Endothelial cell of umbilical vein (primary cell): ENCODE results near the gene PRKG1. TPM values are rescaled to one million over a fixed set of nuclear protein-coding genes. Genes with fewer than 3 reads are reported as not detected.

ENCODE experiments used
- BruUV-seq: library from RNA; stranded (reverse); fragments of 400-500 nt; replicated peaks from 2 replicates; lab custom pipeline; 2021; lab: Mats Ljungman, UMichigan
- CTCF ChIA-PET: fragments of 300-600, 350-600 bp; sonication (Branson Sonifier 250); formaldehyde crosslinking; loops from one replicate; lab custom pipeline; 2021; ENCODE audit warnings: antibody characterized with exemption, inconsistent platforms; lab: Charles Lee
- POLR2A ChIA-PET: fragments of 300-600, 350-600 bp; sonication (Branson Sonifier 250); formaldehyde crosslinking; loops from one replicate; lab custom pipeline; 2021; ENCODE audit warnings: antibody characterized with exemption, inconsistent platforms; lab: Charles Lee
- DNase-seq: peaks from one replicate; pipeline ENCODE4 v3.0.0-alpha.2; 2011; ENCODE audit warnings: low read depth, low spot score
- FAIRE-seq: peaks from 2 replicates; lab custom pipeline; 2011; peaks lifted over from hg19 to GRCh38; lab: Jason Lieb, UNC
- H2AFZ ChIP-seq: 2 replicates; pipeline ENCODE4 v1.6.0; 2012; ENCODE audit warnings: low read depth, low read length, control low read depth, inconsistent platforms
- H3K27ac ChIP-seq: 2 replicates; pipeline ENCODE4 v1.5.1; 2011; ENCODE audit warnings: low read depth, mild to moderate bottlenecking, control low read depth, low read length, moderate library complexity; ENCODE audit not compliant: insufficient read depth
- H3K27me3 ChIP-seq, 2 experiments: 2 replicates each; pipeline versions ENCODE4 v1.6.0 to v1.6.1; 2011; ENCODE audit warnings: low read length in 2 of 2, mixed read lengths in 1 of 2; ENCODE audit not compliant: control insufficient read depth in 2 of 2, insufficient read depth in 2 of 2
- H3K36me3 ChIP-seq, 2 experiments: 2 replicates in 1 of 2; 3 replicates in 1 of 2; pipeline ENCODE4 v1.5.1; 2011; ENCODE audit warnings: low read length in 2 of 2, mild to moderate bottlenecking in 1 of 2, moderate library complexity in 1 of 2; ENCODE audit not compliant: control insufficient read depth in 2 of 2, insufficient read depth in 2 of 2; ENCODE audit errors: extremely low read depth in 1 of 2
- H3K4me1 ChIP-seq: 3 replicates; pipeline ENCODE4 v1.5.1; 2011; ENCODE audit warnings: mild to moderate bottlenecking, low read length; ENCODE audit not compliant: control insufficient read depth, insufficient read depth; ENCODE audit errors: extremely low read depth
- H3K4me2 ChIP-seq: 2 replicates; pipeline ENCODE4 v1.6.1; 2011; ENCODE audit warnings: low read length, control low read depth, mixed read lengths; ENCODE audit not compliant: insufficient read depth
- H3K4me3 ChIP-seq, 3 experiments: fragments of 200-600 bp in 1 of 3; sonication (generic), shearing (Covaris generic) in 1 of 3; replicated peaks in 1 of 3; 2 replicates each; pipeline ENCODE4 v1.5.1; 2011 to 2016; ENCODE audit warnings: control low read depth in 3 of 3, low read length in 3 of 3, mild to moderate bottlenecking in 2 of 3, inconsistent platforms in 1 of 3, low read depth in 1 of 3, moderate library complexity in 1 of 3; ENCODE audit not compliant: insufficient read depth in 1 of 3
- H3K79me2 ChIP-seq: 2 replicates; pipeline ENCODE4 v1.6.0; 2012; ENCODE audit warnings: low read length, inconsistent platforms; ENCODE audit not compliant: control insufficient read depth, insufficient read depth
- H3K9ac ChIP-seq: replicated peaks from 2 replicates; pipeline ENCODE3; 2011; ENCODE audit warnings: low read length, control low read depth; ENCODE audit not compliant: insufficient read depth; ENCODE audit errors: extremely low read depth
- H3K9me1 ChIP-seq: replicated peaks from 3 replicates; pipeline ENCODE4 v1.6.0; 2011; ENCODE audit warnings: mild to moderate bottlenecking, low read length; ENCODE audit not compliant: control insufficient read depth, insufficient read depth; ENCODE audit errors: extremely low read depth
- H3K9me3 ChIP-seq: replicated peaks from 2 replicates; pipeline ENCODE4 v1.5.1; 2012; ENCODE audit warnings: low read length, inconsistent platforms; ENCODE audit not compliant: control insufficient read depth, insufficient read depth
- H4K20me1 ChIP-seq: replicated peaks from 2 replicates; pipeline ENCODE3; 2011; ENCODE audit warnings: mild to moderate bottlenecking, low read length; ENCODE audit not compliant: control insufficient read depth, insufficient read depth; ENCODE audit errors: extremely low read depth
- CTCF ChIP-seq, 2 donors: IDR thresholded peaks; 1 replicate in 1 of 2; 2 replicates in 1 of 2; pipeline ENCODE4 v1.5.1; 2011; ENCODE audit warnings: low read length in 2 of 2, mild to moderate bottlenecking in 2 of 2, moderate library complexity in 2 of 2, control low read depth in 1 of 2, inconsistent platforms in 1 of 2, low read depth in 1 of 2; ENCODE audit not compliant: insufficient read depth in 1 of 2; ENCODE audit errors: extremely low read depth in 1 of 2
- EZH2 ChIP-seq: IDR thresholded peaks from 2 replicates; pipeline ENCODE4 v1.6.1; 2012; ENCODE audit warnings: borderline replicate concordance, low read depth, mild to moderate bottlenecking, moderate library complexity, low read length, inconsistent platforms; ENCODE audit not compliant: severe bottlenecking
- FOS ChIP-seq: IDR thresholded peaks from 2 replicates; pipeline ENCODE4 v1.6.1; 2011; ENCODE audit warnings: mild to moderate bottlenecking, low read length, moderate library complexity, borderline replicate concordance; ENCODE audit not compliant: insufficient read depth
- GATA2 ChIP-seq: IDR thresholded peaks from 2 replicates; pipeline ENCODE4 v1.7.0; 2011; ENCODE audit warnings: low read depth, mild to moderate bottlenecking, moderate library complexity, mixed read lengths, low read length; ENCODE audit not compliant: insufficient read length, insufficient read depth
- JUN ChIP-seq: IDR thresholded peaks from 2 replicates; pipeline ENCODE4 v1.6.1; 2011; ENCODE audit warnings: borderline replicate concordance, low read depth; ENCODE audit not compliant: insufficient read length, insufficient read depth
- MAX ChIP-seq: IDR thresholded peaks from 2 replicates; pipeline ENCODE4 v1.6.1; 2011; ENCODE audit not compliant: insufficient read depth, insufficient read length
- MYC ChIP-seq: IDR thresholded peaks from one replicate; pipeline ENCODE4 v1.6.1; 2011; ENCODE audit warnings: mild to moderate bottlenecking, low read depth, low read length
- POLR2A ChIP-seq: IDR thresholded peaks from 2 replicates; pipeline ENCODE4 v1.6.1; 2012; ENCODE audit warnings: low read depth, mild to moderate bottlenecking, control low read depth, low read length
- POLR2AphosphoS5 ChIP-seq: IDR thresholded peaks from 2 replicates; pipeline ENCODE4 v1.6.1; 2012; ENCODE audit warnings: low read depth, mild to moderate bottlenecking, control low read depth, low read length, moderate library complexity; ENCODE audit not compliant: insufficient read depth
- dilution Hi-C: fragments of 300-500 bp; cut with MboI; formaldehyde crosslinking; loops from one replicate; pipeline ENCODE4 v1.15.0; 2019; ENCODE audit warnings: low sequenced_read_pairs; ENCODE audit not compliant: extremely low pct_ligation_motif_present
- intact Hi-C: fragments of 100-400 bp; cut with micrococcal nuclease; formaldehyde crosslinking; loops from one replicate; pipeline ENCODE4 v1.10.0; 2022
- polyA plus RNA-seq, 4 experiments: library from polyadenylated mRNA; depleted of rRNA in 3 of 4; stranded (reverse) in 3 of 4; unstranded in 1 of 4; fragments of >200 nt; gene quantifications; 2 replicates each; pipeline versions ENCODE4 v1.2.1 to v1.2.3, GENCODE V29; 2011 to 2012; ENCODE audit warnings: missing spikeins in 1 of 4
- total RNA-seq: library from RNA; stranded (reverse); gene quantifications from 2 replicates; pipeline ENCODE4 v1.2.3, GENCODE V29; 2021

PRKG1 gene
- total and polyA plus RNA-seq, 2 donors (not counting 3 experiments of a cell fraction or from before 2014, with no cell fraction given) = 0.01 to 0.18 TPM

- TF ChIP-seq EZH2 (no peak), FOS (no peak), POLR2A (no peak), JUN (no peak), CTCF (IDR thresholded peaks at IDR 0.05; ENCODE audit: extremely low read depth in 1 of 2, insufficient read depth in 1 of 2, low read depth in 1 of 2, low read length in 2 of 2) (no peak), MAX (no peak), MYC (no peak), GATA2 (no peak), POLR2AphosphoS5 (no peak)
- H4K20me1 ChIP-seq = no peaks in the 10 kb centered on the region
- no peaks in the 10 kb centered on the region for H3K79me2 ChIP-seq
- H3K4me2 ChIP-seq = no peak overlapping the region
- DNase-seq = no peak
- H3K9ac ChIP-seq = no peak overlapping the region
- no peaks in the 10 kb centered on the region for H3K27me3 ChIP-seq
- no peaks in the 10 kb centered on the region for H3K36me3 ChIP-seq
- CTCF ChIA-PET = interaction anchor here (1.2 kb wide), 1 partner anchor 13 kb away, joined by 3 read pairs; no protein-coding TSS in a partner anchor
- no peak for FAIRE-seq
- POLR2A ChIA-PET = no interaction called here
- intact Hi-C loops = no loop called here
- H2AFZ ChIP-seq = no peak overlapping the region
- H3K27ac ChIP-seq = no peak overlapping the region
- H3K9me3 ChIP-seq = no peaks in the 10 kb centered on the region
- H3K9me1 ChIP-seq = no peaks in the 10 kb centered on the region
- H3K4me1 ChIP-seq = no peaks in the 10 kb centered on the region
- H3K4me3 ChIP-seq = no peak overlapping the region
- BruUV-seq = no TSS peak
- dilution Hi-C loops = no loop called here
Observed at GRCh38 chr10:52146766-52147165, 1072.5 kb downstream of the PRKG1 start.
